GM21515 (cell line): ENCODE data around the gene UBE3B.

Experiments
- ATAC-seq: cut with Tn5 transposase; IDR thresholded peaks from one replicate; pipeline ENCODE4 v1.9.1; 2021; ENCODE audit not compliant: unreplicated experiment

Gene UBE3B

DNA sequence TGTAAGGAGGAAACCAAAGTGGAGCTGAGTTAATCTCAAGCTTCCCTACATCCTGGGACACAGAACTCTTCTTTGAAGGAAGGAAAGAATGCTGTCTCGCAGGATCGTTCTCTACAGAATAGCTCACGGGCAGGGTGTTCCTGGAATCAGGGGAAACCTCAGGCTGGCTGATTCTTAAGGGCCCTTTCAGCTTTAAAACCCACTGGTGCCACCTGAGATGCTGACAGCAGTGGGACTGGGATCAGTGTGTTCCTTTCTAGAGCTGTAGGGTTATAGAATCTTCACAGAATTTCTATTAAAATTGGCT lies 47.8 kb downstream of the UBE3B start:
- ATAC-seq = no peak

DNA sequence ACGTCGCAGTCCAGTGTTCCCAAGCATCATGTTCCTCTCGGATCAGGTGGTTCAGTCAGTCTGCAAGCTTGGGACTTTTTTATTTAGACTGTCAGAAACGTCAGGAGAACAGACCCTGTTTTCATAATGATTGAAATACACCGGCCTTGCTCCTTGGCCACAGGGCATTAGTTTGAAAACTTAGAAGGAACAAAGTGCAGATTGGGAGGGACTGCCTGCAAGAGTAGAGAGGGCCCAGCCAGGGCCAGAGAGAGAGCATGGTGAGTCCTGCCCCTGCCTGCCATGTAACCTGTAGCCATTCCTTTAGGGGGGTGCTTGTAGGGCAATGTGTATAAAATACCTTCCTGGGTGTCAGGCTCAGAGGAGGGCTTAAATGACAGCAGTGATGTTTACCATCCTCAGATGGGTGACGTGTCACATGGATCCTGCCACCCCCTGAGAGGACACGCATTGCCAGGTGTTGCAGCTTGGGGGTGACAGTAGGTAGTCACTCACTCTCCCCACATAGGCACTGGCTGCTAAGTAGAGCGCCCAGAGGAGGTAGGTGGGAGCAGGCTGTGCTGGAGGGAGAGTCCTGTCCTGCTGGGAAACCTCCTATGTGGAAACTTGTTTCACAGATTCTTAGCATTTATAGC lies 50.2 kb downstream of the UBE3B start:
- no peak for ATAC-seq

DNA sequence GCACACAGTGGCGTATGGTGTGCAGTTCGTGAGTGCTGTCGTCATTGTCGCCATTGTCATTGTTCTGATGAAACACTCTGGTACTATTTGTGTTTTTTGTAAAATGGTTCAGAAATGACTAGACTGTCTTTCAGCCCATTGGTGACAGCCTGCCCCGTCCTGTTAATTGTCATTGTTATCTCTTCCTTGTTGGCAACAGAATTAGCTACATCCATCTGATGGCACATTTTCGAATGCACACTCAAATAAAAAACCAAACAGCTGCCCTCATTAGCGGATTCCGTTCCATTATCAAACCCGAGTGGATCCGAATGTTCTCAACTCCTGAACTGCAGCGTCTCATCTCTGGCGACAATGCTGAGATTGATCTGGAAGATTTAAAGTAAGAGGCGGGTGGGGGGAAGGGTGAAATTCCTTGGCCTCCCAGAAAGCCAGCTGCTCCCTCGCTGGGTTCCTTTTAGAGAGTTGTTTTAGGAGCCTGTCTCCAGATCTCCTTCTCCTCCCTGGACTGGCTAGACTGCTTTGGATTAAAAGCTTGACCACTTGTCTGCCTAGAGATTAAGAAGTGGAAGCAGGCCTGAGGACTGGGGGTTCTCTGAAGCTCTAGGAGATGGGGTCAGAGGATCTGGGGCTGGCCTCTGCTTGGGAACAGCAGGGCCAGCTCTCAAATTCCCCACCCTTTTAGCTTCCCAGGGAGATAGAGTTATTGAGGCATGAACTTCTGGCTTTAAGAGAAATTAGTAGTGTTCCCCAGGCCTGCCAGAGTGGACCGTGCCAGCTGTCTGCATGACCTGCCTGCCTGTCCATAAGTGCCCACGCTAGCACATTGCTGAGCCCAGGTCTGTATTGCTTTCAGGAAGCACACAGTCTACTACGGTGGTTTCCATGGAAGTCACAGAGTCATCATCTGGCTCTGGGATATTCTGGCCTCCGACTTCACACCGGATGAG lies 52.5 kb downstream of the UBE3B start:
- ATAC-seq = no peak

DNA sequence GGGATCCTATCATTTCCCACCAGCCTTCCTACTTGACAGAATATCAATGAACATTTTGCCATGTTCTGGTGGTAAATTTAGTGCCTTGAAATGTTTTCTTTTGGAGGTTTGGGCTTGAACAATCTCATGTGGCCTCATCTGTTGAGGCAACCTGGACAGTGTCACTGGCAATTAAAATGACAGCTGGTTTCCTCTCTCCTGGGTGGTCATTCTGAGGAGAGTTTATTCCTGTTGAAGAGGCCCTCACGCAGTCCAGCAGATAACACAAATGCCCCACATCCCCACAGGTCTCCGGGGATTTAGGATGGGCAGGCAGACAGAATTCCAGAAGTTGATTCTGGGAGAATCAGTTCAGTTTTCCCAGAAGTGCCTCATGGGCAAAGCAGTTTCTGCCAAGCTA lies 54.0 kb downstream of the UBE3B start:
- no peak for ATAC-seq

DNA sequence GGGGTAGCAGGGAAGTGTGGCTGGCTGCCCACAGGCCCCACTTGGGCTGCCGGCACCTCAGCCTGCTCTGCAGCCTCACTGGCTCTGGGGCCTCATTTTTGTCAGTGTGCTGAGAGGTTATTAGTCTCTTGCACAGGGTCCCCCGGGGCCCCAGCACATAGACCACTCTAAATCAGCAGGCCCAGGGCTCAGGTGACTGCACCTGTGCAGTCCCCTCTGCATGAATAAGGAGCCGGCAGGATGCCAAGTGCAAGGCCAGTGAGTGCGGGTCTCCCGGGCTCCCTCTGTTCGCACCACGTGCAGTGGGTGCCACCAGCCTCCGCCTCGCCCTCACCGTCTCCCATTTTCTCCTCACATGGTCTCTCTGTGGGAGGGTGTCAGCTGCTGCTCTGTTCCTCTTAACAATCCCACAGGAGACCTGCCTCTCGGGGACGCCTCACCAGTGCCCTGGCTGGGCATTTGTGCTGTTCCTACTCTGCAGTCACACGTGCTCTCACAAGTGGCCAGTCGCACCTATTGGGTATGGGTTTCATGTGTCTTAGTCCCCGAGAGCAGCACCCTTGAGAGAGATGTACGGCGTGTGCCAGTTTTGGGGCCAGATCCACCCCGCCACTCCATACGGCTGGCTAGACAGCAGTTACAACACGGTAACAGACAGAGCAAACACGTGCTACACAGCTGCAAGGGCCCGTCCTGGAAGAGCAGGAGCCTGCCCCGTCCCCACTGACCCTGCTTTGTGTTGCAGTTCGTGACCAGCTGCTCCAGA lies 55.5 kb downstream of the UBE3B start:
- no peak for ATAC-seq

DNA sequence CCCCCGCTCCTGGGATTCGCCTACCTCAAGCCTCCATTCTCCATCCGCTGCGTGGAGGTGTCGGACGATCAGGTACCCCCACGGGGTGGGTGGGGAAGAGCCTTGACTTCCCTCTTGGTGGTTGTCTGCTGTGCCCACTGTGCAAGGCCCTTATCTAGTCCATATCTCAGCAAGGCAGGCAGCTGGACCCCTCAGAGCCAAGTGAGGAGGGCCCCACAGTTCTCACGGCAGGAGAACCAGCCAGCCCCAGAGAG lies 56.0 kb downstream of the UBE3B start:
- ATAC-seq = no peak

DNA sequence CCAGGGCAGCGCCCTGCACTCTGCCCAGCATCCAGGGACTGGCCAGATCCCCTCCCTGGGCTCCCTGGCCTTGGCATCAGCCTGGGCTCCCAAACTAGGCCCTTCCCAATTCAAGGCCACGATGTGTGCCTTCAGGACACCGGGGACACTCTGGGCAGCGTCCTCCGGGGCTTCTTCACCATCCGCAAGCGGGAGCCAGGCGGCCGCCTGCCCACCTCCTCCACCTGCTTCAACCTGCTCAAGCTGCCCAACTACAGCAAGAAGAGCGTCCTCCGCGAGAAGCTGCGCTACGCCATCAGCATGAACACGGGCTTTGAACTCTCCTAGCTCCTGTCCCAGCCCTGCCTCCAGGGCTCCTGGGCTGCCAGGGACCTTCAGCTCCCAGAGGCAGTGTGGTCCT lies 57.0 kb downstream of the UBE3B start:
- no peak for ATAC-seq

DNA sequence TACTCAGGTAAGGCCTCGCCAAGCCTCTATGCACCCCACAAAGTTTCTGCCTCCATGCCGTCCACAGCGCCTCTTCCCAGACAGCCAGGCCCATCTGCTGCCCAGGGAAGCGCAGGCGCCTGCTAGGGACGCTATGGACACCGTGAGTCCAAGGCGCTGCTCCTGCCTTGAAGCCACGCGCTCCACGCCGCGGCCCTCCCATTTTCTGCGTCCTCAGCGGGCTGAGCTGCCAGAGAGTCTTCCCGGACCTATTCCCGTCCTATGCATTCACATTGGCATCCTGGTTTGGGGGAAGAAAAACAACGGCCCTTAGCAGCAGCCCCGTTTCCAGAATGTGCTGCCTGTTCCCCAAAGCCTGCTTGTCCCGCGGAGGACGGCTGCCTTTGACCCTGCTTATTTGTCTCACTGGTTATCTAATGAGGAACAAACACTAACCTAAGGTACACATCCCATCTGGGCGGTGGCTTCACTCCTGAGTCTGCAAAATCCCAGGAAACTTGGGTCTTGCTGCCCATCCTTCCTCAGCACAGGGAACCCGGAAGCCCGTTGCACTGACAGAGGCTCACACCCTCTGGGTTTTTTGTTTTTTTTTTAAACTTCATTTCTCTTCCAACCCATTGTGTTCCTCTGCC lies 57.9 kb downstream of the UBE3B start:
- no peak for ATAC-seq

DNA sequence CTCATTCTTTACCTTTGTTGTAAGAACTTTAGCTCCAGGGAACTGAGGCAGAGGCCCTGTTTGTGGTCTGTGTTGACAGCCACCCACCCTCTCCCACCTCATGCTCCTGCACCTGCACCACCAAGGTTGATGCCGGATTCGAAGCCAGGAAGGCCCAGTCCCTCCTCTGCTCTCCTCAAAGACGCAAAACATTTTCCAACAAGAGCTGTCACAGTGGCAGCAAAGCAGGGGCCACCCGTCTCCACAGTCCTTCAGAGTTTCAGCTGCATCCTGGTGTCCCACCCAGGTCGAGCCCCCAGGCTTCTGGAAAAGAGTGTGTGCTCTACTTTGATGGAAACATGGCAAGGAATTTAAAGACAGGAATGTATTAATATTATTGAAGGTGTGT lies 58.4 kb downstream of the UBE3B start:
- ATAC-seq = no peak

DNA sequence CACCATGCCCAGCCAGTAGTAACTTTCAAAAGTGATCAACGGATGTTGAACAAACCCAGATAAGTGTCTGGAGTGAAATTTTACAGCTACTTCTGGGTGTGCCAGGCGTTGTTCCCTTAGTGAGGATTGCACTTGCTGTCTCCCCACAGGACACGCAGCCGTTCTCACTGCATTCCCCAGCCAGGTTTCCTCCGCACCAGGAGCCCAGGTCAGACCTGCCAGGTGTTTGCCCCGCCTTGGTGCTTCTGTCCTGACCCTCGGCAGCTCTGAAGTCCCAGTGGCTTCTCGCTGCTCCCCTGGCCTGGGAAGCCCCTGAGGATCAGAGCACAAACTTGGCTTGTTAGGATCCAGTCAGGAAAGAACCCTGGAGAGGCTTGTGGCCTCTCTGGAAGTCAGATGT lies 59.7 kb downstream of the UBE3B start:
- no peak for ATAC-seq

DNA sequence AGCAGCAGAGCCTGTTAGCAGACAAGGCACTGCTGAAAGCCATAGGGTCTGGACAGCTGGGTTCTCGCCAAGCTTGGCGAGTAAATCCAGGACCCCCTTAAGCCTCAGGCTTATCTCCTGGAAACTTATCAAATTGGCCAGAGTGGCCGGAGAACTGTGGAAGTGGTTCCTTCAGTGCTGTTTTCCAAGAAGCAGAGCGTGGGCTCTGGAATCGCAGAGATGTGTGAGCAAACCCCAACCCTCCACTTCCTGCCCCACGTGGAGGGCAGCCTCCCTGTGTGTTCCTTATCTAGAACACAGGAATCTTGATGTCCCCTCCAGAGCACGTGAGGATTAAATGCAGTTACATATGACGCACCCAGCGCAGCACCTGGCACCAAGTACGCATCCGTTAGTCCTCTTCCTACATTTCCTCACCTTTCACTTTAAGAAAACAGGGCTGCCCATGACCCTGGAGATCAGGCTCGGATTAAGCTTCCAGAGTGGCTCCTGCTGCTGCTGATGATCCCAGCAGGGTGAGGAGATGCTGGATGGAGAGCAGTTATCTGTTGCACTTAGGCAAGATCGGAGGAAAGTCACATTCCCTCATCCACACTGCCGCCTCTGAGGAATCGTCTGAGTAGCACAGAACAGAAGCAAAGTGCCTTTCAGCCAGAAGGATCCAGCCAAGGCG lies 60.9 kb downstream of the UBE3B start:
- ATAC-seq = no peak

DNA sequence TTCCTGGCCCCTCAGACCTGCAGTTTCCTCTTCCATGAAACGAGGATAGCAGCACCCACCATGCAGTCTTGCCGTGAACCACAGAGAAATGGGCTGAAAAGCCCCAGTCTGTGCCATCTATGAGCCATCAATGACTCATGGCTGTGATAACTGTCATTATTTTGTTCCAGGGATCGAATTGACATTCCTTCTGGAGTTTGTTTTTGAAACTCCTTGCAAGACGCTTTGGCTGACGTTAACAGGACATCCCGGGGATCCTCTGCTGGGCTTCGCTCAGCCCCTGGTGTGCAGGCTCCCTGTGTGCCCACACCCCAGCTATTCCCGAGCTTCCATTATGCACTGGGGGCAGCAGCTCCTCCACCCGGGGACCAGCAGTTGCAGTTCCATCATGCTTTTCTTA lies 62.1 kb downstream of the UBE3B start:
- no peak for ATAC-seq

DNA sequence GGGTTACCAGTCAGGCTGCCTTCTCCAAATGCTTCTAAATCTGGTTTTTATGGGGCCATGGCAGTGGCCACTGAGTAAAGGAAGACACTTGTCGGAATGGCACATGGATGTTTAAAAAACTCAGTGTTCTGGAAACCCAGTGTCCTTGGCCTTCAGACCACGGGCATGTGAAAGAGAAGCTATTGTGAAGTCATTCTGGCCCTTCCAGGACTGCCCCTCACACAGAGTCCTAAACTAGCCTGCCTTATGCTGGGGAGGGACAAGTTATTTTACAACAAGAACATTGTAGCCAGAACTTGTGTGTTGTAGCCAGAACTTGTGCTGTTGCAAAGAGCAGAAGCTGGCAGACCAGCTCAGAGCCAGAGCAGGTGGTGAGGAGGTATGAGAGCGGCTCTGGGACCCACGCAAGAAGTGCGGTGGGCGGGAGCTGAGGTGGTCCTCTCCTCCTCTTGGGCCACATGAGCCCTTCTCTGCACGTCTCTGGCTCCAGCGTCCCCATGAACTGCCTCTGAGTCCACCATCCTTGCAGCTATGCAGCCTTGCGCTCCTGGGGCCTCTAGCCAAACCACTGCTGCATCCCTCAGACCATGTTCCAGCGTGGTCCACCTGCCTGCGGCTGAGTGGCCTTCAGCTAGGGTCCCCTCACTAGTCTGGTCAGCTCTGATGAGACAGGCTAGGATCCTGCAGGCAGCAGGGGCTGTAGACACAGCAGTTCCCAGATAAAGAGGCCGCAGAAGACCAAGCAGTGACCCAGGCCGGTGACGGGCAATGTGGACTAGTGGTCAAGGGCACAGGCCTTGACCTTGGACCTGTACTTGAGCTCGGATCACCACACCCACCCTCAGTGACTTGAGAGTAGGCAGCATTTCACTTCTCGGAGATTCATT lies 63.3 kb downstream of the UBE3B start:
- ATAC-seq = no peak

DNA sequence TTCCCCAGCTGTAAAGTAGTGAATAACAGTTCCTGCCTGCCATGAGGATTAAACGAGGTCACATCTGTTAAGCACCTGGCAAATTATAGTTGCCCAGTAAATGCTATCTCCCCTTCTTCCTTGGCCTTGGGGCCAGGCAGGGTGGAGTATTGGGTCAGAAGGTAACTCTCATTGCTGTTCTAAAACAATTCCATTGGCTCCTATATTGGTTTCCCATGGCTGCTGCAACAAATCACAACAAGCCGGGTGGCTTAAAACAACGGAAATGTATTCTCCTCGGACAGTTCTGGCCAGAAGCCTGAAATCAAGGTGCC lies 63.9 kb downstream of the UBE3B start:
- no peak for ATAC-seq

DNA sequence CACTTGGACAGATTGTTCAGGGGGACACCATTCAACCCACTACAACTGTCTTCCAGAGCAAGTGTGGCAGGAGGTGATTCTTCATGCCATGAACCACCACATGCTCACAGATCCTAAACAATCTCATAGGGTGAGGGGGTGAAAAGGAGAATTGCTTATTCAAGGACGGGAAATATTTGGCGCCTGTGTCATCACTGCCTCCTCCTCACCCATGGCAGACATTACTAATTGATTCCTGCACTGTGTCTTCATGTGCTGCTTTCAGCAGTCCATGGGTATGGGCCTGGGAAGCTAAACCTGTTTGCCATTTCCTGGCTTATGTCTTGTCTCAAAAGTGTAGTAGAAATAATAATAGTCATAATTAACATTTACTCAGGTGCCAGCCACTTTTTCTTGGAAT lies 64.6 kb downstream of the UBE3B start:
- ATAC-seq = no peak

DNA sequence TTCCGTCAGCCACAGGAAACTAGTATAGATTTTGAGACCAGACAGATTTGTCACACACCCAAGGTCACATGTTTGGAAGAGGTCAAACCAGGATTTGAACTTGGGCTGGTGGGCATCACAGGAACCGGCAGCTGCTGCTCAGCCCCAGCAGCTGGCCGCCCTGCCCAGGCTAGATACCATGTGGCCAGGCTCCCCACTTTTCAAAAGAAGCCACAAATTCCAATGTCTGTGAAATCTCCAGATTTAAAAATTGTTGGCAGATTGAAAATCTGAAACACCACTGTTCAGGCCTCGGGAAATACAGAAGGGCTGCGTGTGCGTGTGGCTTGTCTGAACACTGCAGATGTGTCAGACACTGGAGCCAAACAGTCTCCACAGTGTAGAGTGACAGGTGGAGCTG lies 65.4 kb downstream of the UBE3B start:
- no peak for ATAC-seq

DNA sequence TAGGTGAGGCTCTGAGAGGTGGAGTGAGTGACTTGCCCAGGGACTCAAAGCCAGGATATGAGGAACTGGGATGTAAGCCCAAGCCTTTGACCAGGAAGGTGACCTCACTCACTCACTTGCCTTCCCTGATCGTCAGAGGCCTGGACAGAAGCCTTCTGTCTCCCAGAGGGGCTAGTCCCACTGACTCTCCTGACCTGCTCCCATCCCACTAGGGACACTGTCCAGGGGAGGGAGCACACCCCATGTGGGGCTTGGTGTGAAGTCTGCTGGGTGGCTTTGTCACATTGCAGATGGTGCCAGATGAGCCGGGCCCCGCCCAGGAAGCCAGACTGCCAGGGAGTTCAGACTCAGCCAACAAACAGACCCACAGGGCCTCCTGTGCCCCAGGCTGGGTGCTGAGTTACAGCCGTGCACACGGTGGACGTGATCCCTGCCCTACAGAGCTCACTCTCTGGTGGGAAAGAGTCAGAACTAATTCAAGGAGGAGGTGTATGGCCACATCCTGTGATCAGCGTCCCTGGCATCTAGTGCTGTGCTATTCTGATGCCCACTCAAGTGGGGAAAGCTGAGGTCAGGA lies 67.6 kb downstream of the UBE3B start:
- ATAC-seq = no peak

DNA sequence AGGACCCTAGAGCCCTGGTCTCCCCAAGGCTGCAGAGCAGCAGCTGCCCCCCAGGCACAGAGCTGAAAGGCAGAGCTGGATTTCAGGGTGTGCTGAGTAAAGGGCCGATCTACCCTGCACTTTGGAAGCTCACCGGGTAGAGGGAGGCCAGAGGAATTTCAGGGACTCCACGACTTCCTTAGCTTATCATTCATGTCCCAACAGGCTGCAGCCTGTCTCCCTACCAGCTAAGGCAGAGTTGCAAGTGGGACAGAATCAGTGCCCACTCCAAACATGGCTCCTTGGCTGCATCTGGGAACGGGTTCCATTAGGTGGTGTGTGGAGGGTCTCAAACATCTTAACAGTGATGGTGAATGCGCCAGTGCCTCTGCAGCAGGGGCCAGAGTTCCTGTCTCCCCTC lies 68.4 kb downstream of the UBE3B start:
- no peak for ATAC-seq

DNA sequence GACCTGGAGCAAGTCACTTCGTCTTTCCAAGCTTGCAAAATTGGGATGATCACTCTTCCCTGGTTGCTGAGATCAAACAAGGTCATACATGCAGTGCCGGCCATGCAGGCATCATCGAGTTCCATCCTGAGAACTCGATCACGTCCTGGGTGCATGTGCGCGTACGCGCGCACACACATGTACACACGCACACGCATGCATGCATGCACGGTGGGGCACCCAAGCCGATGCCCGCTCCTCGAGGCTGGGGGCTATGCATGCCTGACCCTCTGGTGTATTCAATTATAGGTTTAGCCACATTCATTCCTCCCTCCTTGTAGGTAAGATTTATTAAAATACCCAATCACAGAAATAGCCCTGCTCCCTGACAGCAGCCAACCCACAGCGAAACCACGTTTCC lies 69.9 kb downstream of the UBE3B start:
- no peak for ATAC-seq

DNA sequence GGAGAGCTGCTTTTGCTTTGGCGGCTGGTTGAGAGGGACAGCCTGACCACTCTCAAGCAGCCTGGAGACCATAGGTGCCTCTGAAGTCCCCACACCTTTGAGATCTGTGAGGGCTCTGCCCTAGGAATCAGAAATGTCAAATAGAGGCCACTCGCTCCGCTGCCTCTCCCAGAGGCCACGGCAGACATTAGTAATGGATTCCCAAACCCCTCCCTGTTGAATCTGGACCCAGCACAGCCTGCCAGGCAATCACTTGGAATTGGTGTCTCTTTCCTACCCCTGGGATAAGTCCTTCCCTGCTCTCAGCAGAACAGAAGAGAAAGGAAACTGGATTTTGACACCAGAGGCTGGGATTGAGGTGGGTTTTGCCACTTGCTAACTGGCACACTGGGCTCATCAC lies 70.8 kb downstream of the UBE3B start:
- no peak for ATAC-seq
